ENCODE data around the gene SCART1.
"Not testable (repeated sequence)": the region's sequence is repeated elsewhere in the genome, so short reads cannot be mapped to it uniquely, and the experiment has no call there.

Gene SCART1

DNA sequence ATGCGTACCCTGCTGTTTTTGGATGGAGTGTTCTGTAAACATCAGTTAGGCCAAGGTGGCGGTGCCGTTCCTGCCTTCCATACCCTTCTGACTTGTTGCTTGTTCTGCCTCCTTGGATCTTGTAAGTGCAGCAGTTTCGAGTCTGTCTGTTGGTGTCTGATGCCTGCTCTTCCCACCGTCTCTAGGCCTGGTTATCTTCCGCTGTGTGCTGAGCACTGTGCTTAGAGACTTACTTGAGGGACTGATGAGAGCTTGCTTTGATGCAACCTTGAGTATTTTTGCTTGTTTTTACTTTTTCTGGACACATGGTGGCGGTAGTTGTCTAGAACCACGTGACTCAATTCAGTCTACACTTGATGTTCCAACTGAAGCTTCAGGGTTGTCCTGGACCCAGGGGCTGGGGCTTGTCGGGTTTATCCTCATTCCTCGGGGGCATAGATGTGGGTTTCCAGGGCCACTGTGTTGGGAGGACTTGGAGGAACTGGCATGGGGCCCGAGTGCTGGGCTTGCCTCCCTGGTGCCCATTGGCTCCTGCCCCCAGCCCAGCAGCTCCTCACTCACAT is 15.0 kb upstream of the SCART1 start:
- DNase-seq = no peak

- DNase-seq = no peak
These were observed 14.0 kb upstream of the SCART1 start for GRCh38 chr10:133439517-133440461.

GRCh38 chr10:133440633-133441285 is 13.0 kb upstream of the SCART1 start:
- DNase-seq = no peak

- DNase-seq = not testable (repeated sequence)
These were observed 12.4 kb upstream of the SCART1 start for GRCh38 chr10:133441356-133441755.

DNA sequence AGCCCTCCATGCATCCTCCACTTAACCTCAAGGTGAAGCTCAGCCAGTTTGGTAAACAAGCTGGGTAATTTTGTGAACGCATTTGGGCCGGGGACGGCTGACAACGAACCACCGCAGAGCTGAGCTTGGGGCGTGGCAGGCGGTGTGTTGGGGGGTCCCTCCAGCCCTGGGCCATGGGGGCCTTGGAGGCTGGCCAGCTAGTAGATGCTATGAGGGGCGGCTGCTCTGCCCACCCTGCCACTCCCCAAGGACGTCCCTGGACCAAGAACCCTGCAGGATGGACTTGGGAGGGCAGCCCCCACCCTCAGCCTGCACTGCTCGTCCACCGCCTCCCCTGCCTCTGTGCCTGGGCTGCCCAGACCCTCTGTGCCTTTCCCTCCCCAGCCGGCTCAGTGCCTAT is 12.0 kb upstream of the SCART1 start:
- no peak for DNase-seq

DNA sequence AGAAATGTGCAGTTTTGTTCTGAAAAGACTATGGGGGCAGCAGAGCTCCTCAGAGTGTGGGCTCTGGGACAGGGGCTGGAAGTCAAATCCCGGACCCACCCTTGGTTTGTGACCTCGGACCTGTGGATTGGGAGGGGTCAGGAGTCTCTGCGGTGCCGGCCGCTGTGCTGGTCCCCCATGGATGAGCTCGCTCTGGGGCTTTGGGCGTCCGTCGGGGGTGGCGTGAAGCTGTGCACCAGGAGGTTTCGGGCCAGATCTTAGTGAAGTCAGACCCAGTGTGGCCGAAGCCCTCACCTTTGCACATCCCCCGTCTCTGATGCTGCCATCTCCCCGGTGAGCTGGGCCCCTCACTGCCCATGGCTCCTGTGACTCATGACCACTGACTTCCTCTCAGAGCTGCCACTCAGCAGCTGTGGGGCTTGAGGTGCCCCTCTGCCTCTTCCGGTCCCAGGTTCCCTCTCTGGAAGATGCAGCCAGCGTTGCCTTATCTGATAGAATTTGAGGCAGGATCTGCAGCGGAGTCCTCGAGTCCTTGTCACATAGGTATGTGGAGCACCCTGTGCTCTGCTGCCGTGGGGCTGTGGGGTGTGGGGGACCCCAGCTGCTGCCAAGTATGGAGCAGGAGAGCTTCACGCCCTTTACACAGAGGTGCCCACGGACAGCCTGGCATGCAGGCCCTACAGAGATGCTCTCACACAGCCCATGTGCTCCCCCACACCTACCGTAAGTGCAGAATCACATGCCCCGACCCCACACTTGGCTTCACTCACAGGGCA is 11.4 kb upstream of the SCART1 start:
- no peak for DNase-seq

- no peak for DNase-seq
These were observed 10.5 kb upstream of the SCART1 start for GRCh38 chr10:133442967-133443924.

DNA sequence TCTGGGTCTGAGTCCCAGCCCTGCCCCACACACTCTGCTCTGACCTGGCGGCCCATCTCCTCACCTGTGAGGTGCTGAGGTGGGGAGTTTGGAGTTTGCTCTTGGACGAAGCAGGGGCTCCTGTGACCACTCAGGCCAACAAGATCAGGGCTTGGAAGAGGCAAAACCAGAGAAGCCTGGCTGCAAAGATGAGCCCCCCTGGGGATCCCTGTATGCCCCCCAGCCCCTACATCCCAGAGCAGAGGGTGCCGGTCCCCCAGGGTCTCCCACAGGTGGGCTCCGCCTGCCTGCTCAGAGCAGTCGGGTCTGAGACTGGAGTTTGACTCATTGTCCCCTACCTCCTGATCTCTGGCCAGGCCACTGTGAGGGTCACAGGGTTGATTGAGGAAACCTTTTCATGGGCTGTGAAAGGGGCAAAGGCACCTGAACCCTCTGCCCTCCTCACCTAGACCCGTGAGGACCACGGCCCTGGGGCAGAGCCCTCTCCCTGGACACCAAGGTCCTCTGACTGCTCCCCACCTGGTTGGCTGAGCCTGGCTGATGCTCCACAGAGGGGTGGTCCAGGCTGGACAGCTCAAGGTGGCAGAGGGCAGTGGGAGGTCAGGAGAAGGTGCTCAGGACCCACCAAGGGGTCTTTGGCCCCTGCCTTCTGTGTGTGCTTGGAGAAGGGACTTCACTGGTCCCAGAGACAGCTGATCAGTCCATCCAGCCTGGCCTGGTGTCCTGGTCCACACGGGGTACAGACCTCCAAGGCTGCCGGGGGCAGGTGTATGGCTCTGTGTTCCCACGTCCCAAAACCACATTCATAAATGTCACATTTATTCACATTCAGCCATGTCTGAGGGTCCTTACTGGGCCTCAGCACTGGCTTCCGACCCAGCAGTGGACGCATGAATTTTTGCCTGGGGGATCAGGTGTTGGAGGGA is 9.1 kb upstream of the SCART1 start:
- DNase-seq = no peak

DNA sequence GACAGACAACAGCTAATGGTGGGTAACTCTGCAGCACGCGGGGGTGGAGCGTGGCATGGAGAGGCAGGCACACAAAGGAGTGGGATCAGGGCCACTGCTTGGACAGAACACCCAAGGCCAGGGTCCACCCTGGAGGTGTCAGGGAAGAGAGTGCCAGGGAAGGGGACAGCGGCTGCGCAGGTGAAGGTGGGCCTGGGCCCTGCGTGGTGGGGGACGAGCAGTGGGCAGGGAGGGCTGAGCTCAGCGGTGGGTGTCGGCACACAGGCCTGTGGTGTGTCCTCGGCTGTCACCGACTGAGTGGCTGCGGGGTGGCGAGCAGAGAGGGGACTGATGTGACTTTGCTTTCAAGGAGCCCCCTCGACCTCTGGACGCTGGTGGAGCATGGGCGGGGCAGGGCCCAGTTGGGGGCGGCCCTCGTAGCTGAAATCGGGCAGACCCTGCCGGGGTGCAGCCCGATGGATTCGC is 8.4 kb upstream of the SCART1 start:
- no peak for DNase-seq

- DNase-seq = no peak
These were observed 7.7 kb upstream of the SCART1 start for GRCh38 chr10:133445751-133446708.

DNA sequence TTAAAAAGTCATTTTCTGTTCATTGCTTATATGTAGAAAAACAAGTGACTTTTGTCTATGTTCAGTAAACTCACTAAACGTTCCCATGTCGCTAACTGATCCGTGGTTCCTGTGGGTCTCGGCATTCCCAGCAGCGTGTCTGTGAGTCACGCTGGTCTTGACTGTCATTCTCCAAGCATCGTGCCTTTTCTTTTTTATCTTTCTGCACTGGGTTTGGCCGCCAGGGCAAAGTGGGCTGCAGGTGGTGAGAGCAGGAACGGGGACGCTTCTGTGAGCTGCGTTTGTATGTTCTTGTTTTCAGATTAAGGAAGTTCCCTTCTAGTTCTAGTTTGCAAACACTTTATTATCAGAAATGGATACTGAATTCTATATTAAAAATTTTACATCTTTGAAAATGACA is 6.8 kb upstream of the SCART1 start:
- no peak for DNase-seq

- DNase-seq = no peak
These were observed 5.6 kb upstream of the SCART1 start for GRCh38 chr10:133448120-133448519.

GRCh38 chr10:133451346-133451745 is 2.4 kb upstream of the SCART1 start:
- no peak for DNase-seq

DNA sequence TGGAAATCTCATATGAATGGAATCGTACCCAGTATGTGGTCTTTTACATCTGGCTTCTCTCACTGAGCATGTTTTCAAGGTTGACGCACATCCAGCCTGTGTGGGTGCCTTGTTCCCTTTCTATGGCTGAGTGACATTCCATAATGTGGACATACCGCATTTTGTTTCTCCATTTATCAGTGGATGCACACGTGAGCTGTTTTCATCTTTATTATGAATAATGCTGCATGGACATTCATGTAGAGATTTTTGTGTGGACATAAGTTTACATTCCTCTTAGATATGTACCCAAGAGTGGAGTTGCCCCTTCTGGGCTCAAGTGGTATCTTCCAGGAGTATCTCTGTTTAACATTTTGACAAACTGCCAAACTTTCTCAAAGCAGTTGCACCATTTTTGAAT is 1.3 kb upstream of the SCART1 start:
- no peak for DNase-seq

DNA sequence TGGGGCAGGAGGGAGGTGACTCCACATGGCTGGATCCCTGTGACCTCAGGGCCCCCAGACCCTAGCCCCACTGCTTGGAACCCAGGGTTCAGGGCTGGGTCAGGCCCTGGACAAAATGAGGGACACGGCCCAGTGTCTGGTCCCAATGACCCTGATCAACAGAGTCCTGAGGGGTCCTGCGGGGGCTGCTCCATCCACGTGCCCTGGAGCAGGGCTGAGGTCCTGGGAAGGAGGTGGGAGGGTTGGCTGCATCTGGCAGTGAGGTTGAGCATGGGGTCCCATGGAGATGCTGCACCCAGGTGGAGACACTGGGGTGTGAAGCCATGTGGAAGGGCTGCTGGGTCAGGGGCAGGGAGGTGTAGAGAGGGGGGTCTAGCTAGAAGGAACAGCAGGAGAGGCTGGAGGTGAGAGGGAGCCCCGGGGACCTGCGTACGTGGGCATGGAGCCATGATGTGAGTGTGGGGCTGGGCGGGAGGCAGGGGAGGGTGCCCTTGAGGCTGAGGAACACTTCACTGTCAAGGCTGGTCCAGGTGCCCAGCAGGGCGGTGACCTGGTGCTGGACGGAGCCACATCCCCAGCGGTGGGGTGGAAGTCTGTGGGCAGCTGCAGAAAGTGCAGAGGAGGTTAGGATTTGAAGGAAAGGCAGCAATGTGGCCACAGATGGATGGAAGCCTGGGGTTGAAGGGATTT is 604 bp downstream of the SCART1 start:
- no peak for DNase-seq

DNA sequence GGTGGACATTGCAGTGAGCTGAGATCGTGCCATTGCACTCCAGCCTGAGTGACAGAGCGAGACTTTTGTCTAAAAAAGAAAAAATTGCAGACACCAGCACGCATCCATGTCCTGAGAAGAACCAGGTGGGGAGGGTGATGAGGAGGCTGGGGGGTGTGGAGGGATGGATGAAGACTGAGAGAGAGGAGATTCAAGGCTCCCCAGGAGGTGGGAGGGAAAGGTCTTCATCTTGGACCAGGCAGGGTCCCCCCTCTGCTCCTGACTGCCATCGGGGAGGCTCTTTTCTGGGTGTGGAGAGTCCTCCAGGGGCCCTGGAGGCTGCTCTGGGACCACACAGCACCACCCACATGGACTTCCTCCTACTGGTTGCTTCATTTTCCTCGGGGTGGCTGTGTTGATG is 1.5 kb downstream of the SCART1 start:
- DNase-seq = no peak

DNA sequence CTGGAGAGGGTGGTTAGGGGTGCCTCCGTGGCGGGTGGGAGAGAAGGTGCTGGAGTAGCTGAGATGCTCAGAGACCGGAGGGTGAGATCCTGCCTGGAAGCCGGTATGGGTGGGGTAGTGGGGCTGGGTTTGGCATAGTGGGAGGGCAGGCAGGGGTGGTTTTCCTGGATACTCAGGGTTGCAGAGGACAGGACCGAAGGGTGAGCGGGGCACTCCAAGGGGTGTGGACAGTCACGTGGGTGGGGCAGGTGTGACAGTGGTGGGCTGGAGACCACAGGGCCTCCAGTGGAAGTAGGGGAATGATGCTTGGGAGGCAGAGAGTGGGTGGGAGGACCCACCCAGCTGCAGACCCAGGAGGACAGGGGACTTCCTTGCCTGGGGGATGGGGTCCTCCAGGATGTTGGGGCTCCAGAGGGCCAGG is 1.9 kb downstream of the SCART1 start:
- DNase-seq = no peak

DNA sequence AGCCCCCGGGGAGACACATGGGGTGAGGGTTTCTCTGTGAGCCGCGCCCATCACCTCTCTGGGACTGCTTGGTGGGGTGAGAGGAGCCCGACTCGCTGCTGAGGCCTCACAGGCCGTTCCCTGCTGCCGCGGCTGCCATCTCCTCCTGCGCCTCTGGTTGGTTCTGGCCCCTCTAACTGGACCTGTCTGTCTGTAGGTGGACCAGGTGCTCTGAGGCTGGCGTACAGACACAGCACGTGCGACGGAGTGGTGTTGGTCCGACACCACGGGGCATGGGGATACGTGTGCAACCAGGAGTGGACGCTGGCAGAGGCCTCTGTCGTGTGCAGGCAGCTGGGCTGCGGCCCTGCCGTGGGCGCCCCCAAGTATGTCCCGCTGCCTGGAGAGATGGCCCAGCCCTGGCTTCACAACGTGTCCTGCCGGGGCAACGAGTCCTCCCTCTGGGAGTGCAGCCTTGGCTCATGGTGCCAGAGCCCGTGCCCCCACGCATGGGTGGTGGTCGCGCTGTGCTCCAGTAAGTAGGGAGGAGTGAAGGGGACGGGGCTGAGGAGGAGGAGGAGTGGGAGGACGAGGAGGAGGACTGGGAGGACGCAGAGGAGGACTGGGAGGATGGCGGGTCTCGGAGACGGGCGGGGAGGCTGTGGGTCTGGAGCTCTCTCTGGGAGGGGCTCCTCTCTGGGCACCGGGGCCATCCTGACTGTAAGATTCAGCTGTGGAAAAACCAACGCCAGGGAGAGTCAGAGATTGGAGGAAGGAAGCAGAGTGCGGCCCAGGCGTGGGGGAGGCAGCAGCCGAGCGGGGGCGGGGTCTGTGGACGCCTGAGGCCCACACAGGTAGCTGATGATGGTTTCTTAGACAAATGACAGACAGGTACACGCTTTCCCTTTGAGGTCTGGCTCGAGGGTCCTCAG is 2.6 kb downstream of the SCART1 start:
- DNase-seq = no peak

Measured in femur (tissue), 1 donor.